ENCODE results near the gene SEMA4C.

DNA sequence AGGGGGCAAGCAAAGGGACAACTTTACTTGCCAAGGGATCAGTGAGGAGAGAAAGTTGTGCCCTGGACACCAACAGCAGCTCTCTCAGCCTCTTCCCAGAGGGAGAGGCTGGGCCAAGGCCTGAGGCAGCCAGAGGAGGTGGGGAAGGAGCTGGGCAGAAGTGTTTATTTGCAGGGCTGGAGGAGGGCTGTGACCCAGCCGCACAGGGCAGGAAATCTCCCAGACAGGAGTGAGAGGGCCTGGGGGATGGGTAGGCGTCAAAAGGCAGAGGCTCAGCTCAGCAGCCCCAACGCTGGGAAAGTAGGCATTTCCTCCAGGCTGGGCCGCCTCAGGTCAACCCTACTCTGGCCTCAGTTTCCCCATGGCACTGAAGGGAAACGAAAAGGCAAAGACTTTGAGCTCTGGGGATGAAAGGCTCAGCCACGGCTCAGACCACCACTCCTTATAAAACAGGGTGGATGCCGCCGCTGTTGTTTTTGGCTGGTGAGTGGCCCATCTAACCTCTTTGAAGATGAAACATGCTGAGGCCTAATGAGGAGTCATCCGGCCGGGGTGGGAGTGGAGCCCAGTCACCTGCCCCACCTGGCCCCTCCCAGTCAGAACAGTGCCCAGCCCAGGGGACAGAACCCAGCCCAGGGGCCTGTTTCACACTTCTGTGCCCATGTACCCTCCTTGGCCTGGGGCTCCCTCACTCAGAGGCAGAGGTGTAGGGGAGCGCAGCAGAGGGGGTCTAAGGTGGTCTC is 21.9 kb upstream of the SEMA4C start:
- TF ChIP-seq, protein P1, sequence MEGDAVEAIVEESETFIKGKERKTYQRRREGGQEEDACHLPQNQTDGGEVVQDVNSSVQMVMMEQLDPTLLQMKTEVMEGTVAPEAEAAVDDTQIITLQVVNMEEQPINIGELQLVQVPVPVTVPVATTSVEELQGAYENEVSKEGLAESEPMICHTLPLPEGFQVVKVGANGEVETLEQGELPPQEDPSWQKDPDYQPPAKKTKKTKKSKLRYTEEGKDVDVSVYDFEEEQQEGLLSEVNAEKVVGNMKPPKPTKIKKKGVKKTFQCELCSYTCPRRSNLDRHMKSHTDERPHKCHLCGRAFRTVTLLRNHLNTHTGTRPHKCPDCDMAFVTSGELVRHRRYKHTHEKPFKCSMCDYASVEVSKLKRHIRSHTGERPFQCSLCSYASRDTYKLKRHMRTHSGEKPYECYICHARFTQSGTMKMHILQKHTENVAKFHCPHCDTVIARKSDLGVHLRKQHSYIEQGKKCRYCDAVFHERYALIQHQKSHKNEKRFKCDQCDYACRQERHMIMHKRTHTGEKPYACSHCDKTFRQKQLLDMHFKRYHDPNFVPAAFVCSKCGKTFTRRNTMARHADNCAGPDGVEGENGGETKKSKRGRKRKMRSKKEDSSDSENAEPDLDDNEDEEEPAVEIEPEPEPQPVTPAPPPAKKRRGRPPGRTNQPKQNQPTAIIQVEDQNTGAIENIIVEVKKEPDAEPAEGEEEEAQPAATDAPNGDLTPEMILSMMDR (IDR thresholded peaks at IDR 0.05): no peak
- no peak for TF ChIP-seq POLR2A (IDR thresholded peaks at IDR 0.05; ENCODE audit: low read depth)
